ENCODE measurements around the gene RALB.
A peak's percentile ranks its signal among the peaks of the same experiment; 100 is the strongest.

The RALB gene

GRCh38 chr2:120251078-120251477, 1.6 kb upstream of the RALB start:
- no peak overlapping the region for H3K4me3 ChIP-seq (ENCODE audit: low read depth, low read length)
- no peak for TF ChIP-seq CTCF (IDR thresholded peaks at IDR 0.05; ENCODE audit: low read depth, low read length, missing control alignments)
- in situ Hi-C loops (cut with HindIII; ENCODE audit: low sequenced_read_pairs): no loop called here
- DNase-seq (ENCODE audit: low read depth): no peak

GRCh38 chr2:120251880-120252224, 800 bp upstream of the RALB start:
- in situ Hi-C loops (cut with HindIII; ENCODE audit: low sequenced_read_pairs): no loop called here
- H3K4me3 ChIP-seq (ENCODE audit: low read depth, low read length): peak overlapping the region; percentile 62
- no peak for DNase-seq (ENCODE audit: low read depth)
- no peak for TF ChIP-seq CTCF (IDR thresholded peaks at IDR 0.05; ENCODE audit: low read depth, low read length, missing control alignments)

GRCh38 chr2:120253021-120253882, 600 bp downstream of the RALB start:
- in situ Hi-C loops (cut with HindIII; ENCODE audit: low sequenced_read_pairs): no loop called here
- TF ChIP-seq CTCF (IDR thresholded peaks at IDR 0.05; ENCODE audit: low read depth, low read length, missing control alignments): peak; percentile 52
- DNase-seq (ENCODE audit: low read depth): peak; percentile 34
- H3K4me3 ChIP-seq (ENCODE audit: low read depth, low read length): peak overlapping the region; percentile 62

GRCh38 chr2:120254178-120254577, 1.5 kb downstream of the RALB start:
- in situ Hi-C loops (cut with HindIII; ENCODE audit: low sequenced_read_pairs): no loop called here
- H3K4me3 ChIP-seq (ENCODE audit: low read depth, low read length): peak overlapping the region; percentile 62
- no peak for DNase-seq (ENCODE audit: low read depth)
- TF ChIP-seq CTCF (IDR thresholded peaks at IDR 0.05; ENCODE audit: low read depth, low read length, missing control alignments): no peak

- TF ChIP-seq CTCF (IDR thresholded peaks at IDR 0.05; ENCODE audit: low read depth, low read length, missing control alignments): no peak
- H3K4me3 ChIP-seq (ENCODE audit: low read depth, low read length): no peak overlapping the region
- in situ Hi-C loops (cut with HindIII; ENCODE audit: low sequenced_read_pairs): no loop called here
- no peak for DNase-seq (ENCODE audit: low read depth)
Observed at GRCh38 chr2:120255071-120255470, 2.4 kb downstream of the RALB start.

GRCh38 chr2:120255986-120256650, 3.5 kb downstream of the RALB start:
- in situ Hi-C loops (cut with HindIII; ENCODE audit: low sequenced_read_pairs): no loop called here
- no peak for TF ChIP-seq CTCF (IDR thresholded peaks at IDR 0.05; ENCODE audit: low read depth, low read length, missing control alignments)
- no peak for DNase-seq (ENCODE audit: low read depth)
- no peak overlapping the region for H3K4me3 ChIP-seq (ENCODE audit: low read depth, low read length)

Data from astrocyte of the cerebellum (primary cell).